Breast epithelium (tissue), 4 donors: ENCODE data around the gene TEX19. TPM values are rescaled to one million over a fixed set of nuclear protein-coding genes. Genes with fewer than 3 reads are reported as not detected.

Experiments used
- DNase-seq, 2 donors: peaks; one replicate each; pipeline ENCODE4 v3.0.0-alpha.2; 2019; ENCODE audit warnings: low spot score in 2 of 2
- H3K27ac ChIP-seq, 2 donors: fragments of 200-600 bp; sonication (generic) in 1 of 2; one replicate each; pipeline ENCODE4 v1.5.1; 2016 to 2019; ENCODE audit warnings: mild to moderate bottlenecking in 1 of 2
- H3K27me3 ChIP-seq, 2 donors: fragments of 200-600 bp; sonication (generic) in 1 of 2; one replicate each; pipeline versions ENCODE4 v1.5.1 to v1.6.0; 2017 to 2019; ENCODE audit warnings: control low read depth in 1 of 2, mild to moderate bottlenecking in 1 of 2
- H3K36me3 ChIP-seq: fragments of 200-600 bp; one replicate; pipeline ENCODE4 v1.5.1; 2019
- H3K4me1 ChIP-seq, 2 donors: fragments of 200-600 bp; sonication (generic); one replicate each; pipeline ENCODE4 v1.5.1; 2016 to 2019; ENCODE audit warnings: control low read depth in 1 of 2
- H3K4me3 ChIP-seq, 3 donors: fragments of 200-600 bp; sonication (generic); 1 replicate in 2 of 3; 2 replicates in 1 of 3; pipeline ENCODE4 v1.5.1; 2016 to 2019; ENCODE audit warnings: mild to moderate bottlenecking in 3 of 3, moderate library complexity in 2 of 3
- H3K9me3 ChIP-seq, 2 donors: fragments of 200-600 bp; sonication (generic) in 1 of 2; one replicate each; pipeline ENCODE4 v1.5.1; 2016 to 2019; ENCODE audit warnings: control low read depth in 1 of 2
- POLR2A ChIP-seq: fragments of 450-650 bp; IDR thresholded peaks from one replicate; pipeline ENCODE4 v1.6.1; 2016; ENCODE audit warnings: antibody characterized with exemption, mild to moderate bottlenecking, moderate library complexity
- POLR2AphosphoS5 ChIP-seq, 3 donors: sonication (generic); formaldehyde crosslinking; IDR thresholded peaks; one replicate each; pipeline ENCODE4 v1.6.1; 2017; ENCODE audit warnings: antibody characterized with exemption in 3 of 3
- intact Hi-C: fragments of 100-400 bp; cut with DNase I; formaldehyde crosslinking; loops from one replicate; pipeline ENCODE4 v1.15.1; 2023; ENCODE audit warnings: low total_unique reads
- total RNA-seq, 3 donors: library from RNA; depleted of rRNA; stranded (reverse); fragments of >200 nt; gene quantifications; one replicate each; pipeline ENCODE4 v1.1.0, GENCODE V29; 2016
- TF ChIP-seq, protein P1 (sequence below), 3 donors: fragments of 450-650 bp; IDR thresholded peaks; one replicate each; pipeline ENCODE4 v1.5.1; 2016 to 2017; ENCODE audit warnings: antibody characterized with exemption in 3 of 3, mild to moderate bottlenecking in 3 of 3, moderate library complexity in 3 of 3

The TEX19 gene
- total RNA-seq, 3 donors from 2014 or later: not detected

- TF ChIP-seq, protein P1, sequence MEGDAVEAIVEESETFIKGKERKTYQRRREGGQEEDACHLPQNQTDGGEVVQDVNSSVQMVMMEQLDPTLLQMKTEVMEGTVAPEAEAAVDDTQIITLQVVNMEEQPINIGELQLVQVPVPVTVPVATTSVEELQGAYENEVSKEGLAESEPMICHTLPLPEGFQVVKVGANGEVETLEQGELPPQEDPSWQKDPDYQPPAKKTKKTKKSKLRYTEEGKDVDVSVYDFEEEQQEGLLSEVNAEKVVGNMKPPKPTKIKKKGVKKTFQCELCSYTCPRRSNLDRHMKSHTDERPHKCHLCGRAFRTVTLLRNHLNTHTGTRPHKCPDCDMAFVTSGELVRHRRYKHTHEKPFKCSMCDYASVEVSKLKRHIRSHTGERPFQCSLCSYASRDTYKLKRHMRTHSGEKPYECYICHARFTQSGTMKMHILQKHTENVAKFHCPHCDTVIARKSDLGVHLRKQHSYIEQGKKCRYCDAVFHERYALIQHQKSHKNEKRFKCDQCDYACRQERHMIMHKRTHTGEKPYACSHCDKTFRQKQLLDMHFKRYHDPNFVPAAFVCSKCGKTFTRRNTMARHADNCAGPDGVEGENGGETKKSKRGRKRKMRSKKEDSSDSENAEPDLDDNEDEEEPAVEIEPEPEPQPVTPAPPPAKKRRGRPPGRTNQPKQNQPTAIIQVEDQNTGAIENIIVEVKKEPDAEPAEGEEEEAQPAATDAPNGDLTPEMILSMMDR (IDR thresholded peaks at IDR 0.05): no peak
- TF ChIP-seq POLR2A (no peak), POLR2AphosphoS5 (IDR thresholded peaks at IDR 0.05) (no peak)
- H3K27me3 ChIP-seq: no peaks in the 10 kb centered on the region
- no peaks in the 10 kb centered on the region for H3K9me3 ChIP-seq
- peak overlapping the region; percentile 31 to 64 (median 44) for H3K4me3 ChIP-seq
- peak overlapping the region; percentile 64 to 80 for H3K27ac ChIP-seq
- intact Hi-C loops: no loop called here
- peaks cover 0 to 4% of the 10 kb centered on the region in 2 donors for H3K4me1 ChIP-seq
- no peaks in the 10 kb centered on the region for H3K36me3 ChIP-seq
- no peak for DNase-seq
These were observed 19.1 kb upstream of the TEX19 start for GRCh38 chr17:82339634-82340580.

GRCh38 chr17:82342361-82343079 is 16.5 kb upstream of the TEX19 start:
- TF ChIP-seq POLR2A (no peak), POLR2AphosphoS5 (IDR thresholded peaks at IDR 0.05) (no peak)
- TF ChIP-seq, protein P1 (IDR thresholded peaks at IDR 0.05): no peak
- intact Hi-C loops: no loop called here
- Histone ChIP-seq H3K27ac (no peak overlapping the region), H3K4me3 (no peak overlapping the region), H3K27me3 (no peaks in the 10 kb centered on the region), H3K9me3 (no peaks in the 10 kb centered on the region), H3K4me1 (peaks cover 0 to 4% of the 10 kb centered on the region in 2 donors), H3K36me3 (no peaks in the 10 kb centered on the region)
- DNase-seq: no peak

DNA sequence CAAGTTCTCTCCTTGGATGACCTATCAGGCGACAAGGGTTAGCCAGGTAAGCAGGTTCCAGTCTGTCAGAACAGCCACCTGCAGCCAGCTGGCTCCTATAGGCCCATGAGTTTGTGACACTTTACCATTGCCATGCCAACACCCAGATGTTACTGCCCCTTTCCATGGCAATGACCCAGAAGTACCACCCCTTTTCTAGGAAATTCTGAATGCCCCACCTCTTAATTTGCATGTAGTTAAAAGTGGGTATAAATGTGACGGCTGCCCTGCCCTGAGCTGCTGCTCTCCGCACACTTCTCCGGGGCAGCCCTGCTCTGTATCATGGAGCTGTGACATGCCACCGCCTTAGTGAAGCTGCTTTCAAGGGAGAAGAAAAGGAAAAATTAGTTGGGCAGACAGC is 15.5 kb upstream of the TEX19 start:
- no peak for DNase-seq
- intact Hi-C loops: no loop called here
- TF ChIP-seq, protein P1 (IDR thresholded peaks at IDR 0.05): no peak
- TF ChIP-seq POLR2A (no peak), POLR2AphosphoS5 (IDR thresholded peaks at IDR 0.05) (no peak)

DNA sequence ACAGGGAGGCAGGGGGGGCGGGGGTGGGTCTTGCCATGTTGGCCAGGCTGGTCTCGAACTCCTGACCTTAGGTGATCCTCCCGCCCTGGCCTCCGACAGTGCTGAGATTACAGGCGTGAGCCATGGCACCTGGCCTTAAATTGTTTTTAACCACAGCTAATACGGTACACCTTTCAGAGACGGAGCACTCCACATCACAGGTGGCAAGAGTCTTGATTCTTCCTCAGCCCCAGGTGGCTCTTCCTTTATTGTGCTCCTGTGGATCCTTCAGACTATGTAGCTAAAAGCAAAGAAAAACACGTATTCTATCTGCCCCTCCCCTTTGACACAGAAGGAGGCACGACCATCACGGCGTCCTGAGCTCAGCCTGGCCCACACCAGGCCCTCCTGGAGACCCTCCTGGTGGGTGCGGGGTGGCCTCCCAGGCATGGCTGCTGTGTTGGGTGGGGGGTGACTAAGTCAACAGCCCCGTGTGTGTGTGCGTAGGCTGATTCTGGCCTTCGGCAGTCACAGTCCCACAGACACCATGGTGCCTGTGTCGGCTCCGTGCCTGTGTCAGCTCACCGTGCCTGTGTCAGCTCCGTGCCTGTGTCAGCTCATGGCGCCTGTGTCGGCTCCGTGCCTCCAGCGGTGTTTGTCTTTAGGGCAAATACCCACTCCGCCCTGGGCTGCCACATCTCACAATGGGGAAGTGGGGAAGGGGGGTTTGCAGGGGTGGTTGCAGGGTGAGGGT is 14.7 kb upstream of the TEX19 start:
- TF ChIP-seq POLR2AphosphoS5 (IDR thresholded peaks at IDR 0.05) (no peak), POLR2A (no peak)
- TF ChIP-seq, protein P1 (IDR thresholded peaks at IDR 0.05): no peak
- Histone ChIP-seq H3K27me3 (no peaks in the 10 kb centered on the region), H3K9me3 (no peaks in the 10 kb centered on the region), H3K4me3 (no peak overlapping the region), H3K4me1 (peaks cover 0 to 3% of the 10 kb centered on the region in 2 donors), H3K27ac (no peak overlapping the region), H3K36me3 (no peaks in the 10 kb centered on the region)
- no peak for DNase-seq
- intact Hi-C loops: no loop called here

More for the DNA sequence above, 15.5 kb upstream of the TEX19 start:
- H3K4me1 ChIP-seq: peaks cover 0 to 4% of the 10 kb centered on the region in 2 donors
- no peaks in the 10 kb centered on the region for H3K9me3 ChIP-seq
- H3K4me3 ChIP-seq: no peak overlapping the region
- no peak overlapping the region for H3K27ac ChIP-seq
- no peaks in the 10 kb centered on the region for H3K27me3 ChIP-seq
- H3K36me3 ChIP-seq: no peaks in the 10 kb centered on the region
